T-helper 2 cell (primary cell): ENCODE measurements around the gene OSBPL9.

ENCODE experiments used
- DNase-seq, 5 experiments: peaks; one replicate each; pipeline versions ENCODE4 v3.0.0 to v3.0.0-alpha.2; 2012 to 2022

OSBPL9 gene

GRCh38 chr1:51744506-51745303 lies 127.8 kb downstream of the OSBPL9 start:
- DNase-seq: peak in 1 of 5 experiments; percentile 38

GRCh38 chr1:51745304-51745570 lies 128.3 kb downstream of the OSBPL9 start:
- no peak for DNase-seq

GRCh38 chr1:51749151-51749550 lies 132.3 kb downstream of the OSBPL9 start:
- DNase-seq: no peak

- no peak for DNase-seq
These were observed 133.3 kb downstream of the OSBPL9 start for GRCh38 chr1:51750218-51750617.

- no peak for DNase-seq
These were observed 133.8 kb downstream of the OSBPL9 start for GRCh38 chr1:51750729-51751128.

GRCh38 chr1:51752073-51752948 lies 135.4 kb downstream of the OSBPL9 start:
- no peak for DNase-seq

GRCh38 chr1:51753969-51754368 lies 137.1 kb downstream of the OSBPL9 start:
- DNase-seq: peak in 1 of 5 experiments; percentile 53

- DNase-seq: no peak
These were observed 137.8 kb downstream of the OSBPL9 start for GRCh38 chr1:51754666-51755065.

- no peak for DNase-seq
These were observed 138.5 kb downstream of the OSBPL9 start for GRCh38 chr1:51755437-51755836.

GRCh38 chr1:51756290-51756689 lies 139.4 kb downstream of the OSBPL9 start:
- peak in 1 of 5 experiments; percentile 44 for DNase-seq

- no peak for DNase-seq
These were observed 141.4 kb downstream of the OSBPL9 start for GRCh38 chr1:51758310-51758709.

GRCh38 chr1:51760872-51761271 lies 144.0 kb downstream of the OSBPL9 start:
- DNase-seq: no peak

- peak in 1 of 5 experiments; percentile 49 for DNase-seq
These were observed 144.5 kb downstream of the OSBPL9 start for GRCh38 chr1:51761351-51761750.

- DNase-seq: peak in 2 of 5 experiments; percentile 4 to 63
These were observed 152.2 kb downstream of the OSBPL9 start for GRCh38 chr1:51768971-51769588.

GRCh38 chr1:51776408-51776807 lies 159.5 kb downstream of the OSBPL9 start:
- DNase-seq: no peak

GRCh38 chr1:51780927-51781326 lies 164.0 kb downstream of the OSBPL9 start:
- no peak for DNase-seq

GRCh38 chr1:51784997-51785421 lies 168.1 kb downstream of the OSBPL9 start:
- no peak for DNase-seq

- DNase-seq: no peak
These were observed 172.0 kb downstream of the OSBPL9 start for GRCh38 chr1:51788938-51789337.

GRCh38 chr1:51789342-51789741 lies 172.4 kb downstream of the OSBPL9 start:
- DNase-seq: no peak

- no peak for DNase-seq
These were observed 173.5 kb downstream of the OSBPL9 start for GRCh38 chr1:51790385-51790784.

GRCh38 chr1:51791888-51792287 lies 175.0 kb downstream of the OSBPL9 start:
- DNase-seq: no peak

- peak in 1 of 5 experiments; percentile 37 for DNase-seq
These were observed 176.0 kb downstream of the OSBPL9 start for GRCh38 chr1:51792864-51793263.

- no peak for DNase-seq
These were observed 177.4 kb downstream of the OSBPL9 start for GRCh38 chr1:51794260-51794659.
